HG03439 (cell line): ENCODE results near the gene ENO4.

Source experiments
- ATAC-seq: cut with Tn5 transposase; IDR thresholded peaks from one replicate; pipeline ENCODE4 v1.9.1; 2021; ENCODE audit warnings: mild to moderate bottlenecking, moderate library complexity; ENCODE audit not compliant: unreplicated experiment

Gene ENO4

GRCh38 chr10:116866066-116866465 is 16.8 kb downstream of the ENO4 start:
- ATAC-seq: no peak

GRCh38 chr10:116866987-116867595 is 17.8 kb downstream of the ENO4 start:
- ATAC-seq: no peak

GRCh38 chr10:116868198-116868676 is 18.9 kb downstream of the ENO4 start:
- no peak for ATAC-seq

GRCh38 chr10:116868722-116869121 is 19.4 kb downstream of the ENO4 start:
- ATAC-seq: no peak

- no peak for ATAC-seq
Observed at GRCh38 chr10:116870949-116871348, 21.6 kb downstream of the ENO4 start.

- ATAC-seq: no peak
Observed at GRCh38 chr10:116873134-116873533, 23.8 kb downstream of the ENO4 start.

GRCh38 chr10:116875897-116876296 is 26.6 kb downstream of the ENO4 start:
- no peak for ATAC-seq

- no peak for ATAC-seq
Observed at GRCh38 chr10:116877391-116877790, 28.1 kb downstream of the ENO4 start.

- no peak for ATAC-seq
Observed at GRCh38 chr10:116878123-116878522, 28.8 kb downstream of the ENO4 start.

GRCh38 chr10:116879817-116880216 is 30.5 kb downstream of the ENO4 start:
- no peak for ATAC-seq

GRCh38 chr10:116880716-116881482 is 31.6 kb downstream of the ENO4 start:
- no peak for ATAC-seq

- no peak for ATAC-seq
Observed at GRCh38 chr10:116882639-116883038, 33.3 kb downstream of the ENO4 start.

GRCh38 chr10:116886772-116887171 is 37.5 kb downstream of the ENO4 start:
- no peak for ATAC-seq

GRCh38 chr10:116888380-116889055 is 39.2 kb downstream of the ENO4 start:
- ATAC-seq: no peak

GRCh38 chr10:116889066-116889465 is 39.8 kb downstream of the ENO4 start:
- ATAC-seq: no peak

GRCh38 chr10:116891208-116891607 is 41.9 kb downstream of the ENO4 start:
- no peak for ATAC-seq

- no peak for ATAC-seq
Observed at GRCh38 chr10:116892907-116893685, 43.8 kb downstream of the ENO4 start.

GRCh38 chr10:116893686-116894037 is 44.4 kb downstream of the ENO4 start:
- ATAC-seq: no peak

GRCh38 chr10:116899626-116900025 is 50.3 kb downstream of the ENO4 start:
- no peak for ATAC-seq

GRCh38 chr10:116905845-116906210 is 56.5 kb downstream of the ENO4 start:
- no peak for ATAC-seq

GRCh38 chr10:116907245-116907987 is 58.1 kb downstream of the ENO4 start:
- ATAC-seq: no peak
